ENCODE results near the gene KRT83. TPM values are rescaled to one million over a fixed set of nuclear protein-coding genes. Genes with fewer than 3 reads are reported as not detected.

KRT83 gene
- total and polyA plus RNA-seq, 8 donors, result not detected

DNA sequence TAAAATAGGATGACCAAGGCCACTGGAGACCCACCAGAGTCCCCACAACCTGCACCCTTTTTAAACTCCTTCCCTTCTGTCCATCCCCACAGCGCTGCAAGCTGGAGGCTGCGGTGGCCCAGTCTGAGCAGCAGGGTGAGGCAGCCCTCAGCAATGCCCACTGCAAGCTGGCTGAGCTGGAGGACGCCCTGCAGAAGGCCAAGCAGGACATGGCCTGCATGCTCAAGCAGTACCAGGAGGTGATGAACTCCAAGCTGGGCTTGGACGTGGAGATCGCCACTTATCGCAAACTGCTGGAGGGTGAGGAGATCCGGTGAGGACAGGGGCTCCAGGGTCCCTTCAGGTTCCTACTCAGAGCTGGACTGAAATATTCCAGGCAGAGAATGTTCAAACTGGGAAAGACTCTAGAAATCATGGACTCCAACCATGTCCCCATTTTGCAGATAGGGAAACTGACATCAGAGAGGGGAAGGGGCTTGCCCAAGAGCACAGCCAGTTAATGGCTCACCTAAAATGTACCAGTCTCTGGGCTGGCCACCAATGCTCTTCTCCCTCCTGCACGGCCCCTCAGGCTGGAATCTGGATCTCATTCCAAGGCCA lies 28.9 kb upstream of the KRT83 start:
- Histone ChIP-seq H3K27ac (no peak overlapping the region), H3K36me3 (no peaks in the 10 kb centered on the region), H3K4me3 (no peak overlapping the region), H3K4me1 (peaks cover 17 to 23% (median 19%) of the 10 kb centered on the region in 3 donors), H3K27me3 (no peaks in the 10 kb centered on the region), H3K9me3 (no peaks in the 10 kb centered on the region)
- WGBS, 2 donors, result 89 to 91% methylated on average over 8 of the region's 8 CpGs
- ATAC-seq (no peak), FAIRE-seq (no peak), DNase-seq (no peak)
- TF ChIP-seq, protein P1, sequence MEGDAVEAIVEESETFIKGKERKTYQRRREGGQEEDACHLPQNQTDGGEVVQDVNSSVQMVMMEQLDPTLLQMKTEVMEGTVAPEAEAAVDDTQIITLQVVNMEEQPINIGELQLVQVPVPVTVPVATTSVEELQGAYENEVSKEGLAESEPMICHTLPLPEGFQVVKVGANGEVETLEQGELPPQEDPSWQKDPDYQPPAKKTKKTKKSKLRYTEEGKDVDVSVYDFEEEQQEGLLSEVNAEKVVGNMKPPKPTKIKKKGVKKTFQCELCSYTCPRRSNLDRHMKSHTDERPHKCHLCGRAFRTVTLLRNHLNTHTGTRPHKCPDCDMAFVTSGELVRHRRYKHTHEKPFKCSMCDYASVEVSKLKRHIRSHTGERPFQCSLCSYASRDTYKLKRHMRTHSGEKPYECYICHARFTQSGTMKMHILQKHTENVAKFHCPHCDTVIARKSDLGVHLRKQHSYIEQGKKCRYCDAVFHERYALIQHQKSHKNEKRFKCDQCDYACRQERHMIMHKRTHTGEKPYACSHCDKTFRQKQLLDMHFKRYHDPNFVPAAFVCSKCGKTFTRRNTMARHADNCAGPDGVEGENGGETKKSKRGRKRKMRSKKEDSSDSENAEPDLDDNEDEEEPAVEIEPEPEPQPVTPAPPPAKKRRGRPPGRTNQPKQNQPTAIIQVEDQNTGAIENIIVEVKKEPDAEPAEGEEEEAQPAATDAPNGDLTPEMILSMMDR (IDR thresholded peaks at IDR 0.05), result no peak
- intact Hi-C loops (cut with DNase I), result no loop called here

DNA sequence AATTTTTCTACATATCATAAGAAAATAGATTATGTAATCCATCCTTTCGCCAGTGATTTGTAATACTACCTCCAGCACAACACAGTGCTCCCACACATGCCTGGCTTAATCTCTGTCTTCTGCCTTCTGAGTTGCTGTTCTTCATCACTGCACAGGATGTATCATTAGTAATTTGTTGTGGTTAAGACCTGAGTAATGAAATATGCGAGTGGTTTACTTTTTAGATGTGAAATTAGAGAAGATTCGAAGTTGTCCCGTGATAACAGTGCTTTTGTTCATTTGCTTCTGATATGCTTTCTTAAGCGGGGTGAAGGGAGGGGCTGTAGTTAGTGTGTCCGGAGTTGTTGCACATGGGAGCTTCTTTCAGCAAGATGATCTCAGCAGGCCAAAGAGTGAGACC lies 28.0 kb upstream of the KRT83 start:
- ATAC-seq, result no peak
- TF ChIP-seq, protein P1 (IDR thresholded peaks at IDR 0.05), result no peak
- H3K36me3 ChIP-seq, result no peaks in the 10 kb centered on the region
- H3K27me3 ChIP-seq, result no peaks in the 10 kb centered on the region
- no peak overlapping the region for H3K27ac ChIP-seq
- H3K4me3 ChIP-seq, result no peak overlapping the region
- no peaks in the 10 kb centered on the region for H3K9me3 ChIP-seq
- WGBS, 2 donors, result 76 to 79% methylated on average over 6 of the region's 6 CpGs
- no peak for FAIRE-seq
- intact Hi-C loops (cut with DNase I), result no loop called here
- DNase-seq, result no peak
- peaks cover 19 to 23% (median 22%) of the 10 kb centered on the region in 3 donors for H3K4me1 ChIP-seq

DNA sequence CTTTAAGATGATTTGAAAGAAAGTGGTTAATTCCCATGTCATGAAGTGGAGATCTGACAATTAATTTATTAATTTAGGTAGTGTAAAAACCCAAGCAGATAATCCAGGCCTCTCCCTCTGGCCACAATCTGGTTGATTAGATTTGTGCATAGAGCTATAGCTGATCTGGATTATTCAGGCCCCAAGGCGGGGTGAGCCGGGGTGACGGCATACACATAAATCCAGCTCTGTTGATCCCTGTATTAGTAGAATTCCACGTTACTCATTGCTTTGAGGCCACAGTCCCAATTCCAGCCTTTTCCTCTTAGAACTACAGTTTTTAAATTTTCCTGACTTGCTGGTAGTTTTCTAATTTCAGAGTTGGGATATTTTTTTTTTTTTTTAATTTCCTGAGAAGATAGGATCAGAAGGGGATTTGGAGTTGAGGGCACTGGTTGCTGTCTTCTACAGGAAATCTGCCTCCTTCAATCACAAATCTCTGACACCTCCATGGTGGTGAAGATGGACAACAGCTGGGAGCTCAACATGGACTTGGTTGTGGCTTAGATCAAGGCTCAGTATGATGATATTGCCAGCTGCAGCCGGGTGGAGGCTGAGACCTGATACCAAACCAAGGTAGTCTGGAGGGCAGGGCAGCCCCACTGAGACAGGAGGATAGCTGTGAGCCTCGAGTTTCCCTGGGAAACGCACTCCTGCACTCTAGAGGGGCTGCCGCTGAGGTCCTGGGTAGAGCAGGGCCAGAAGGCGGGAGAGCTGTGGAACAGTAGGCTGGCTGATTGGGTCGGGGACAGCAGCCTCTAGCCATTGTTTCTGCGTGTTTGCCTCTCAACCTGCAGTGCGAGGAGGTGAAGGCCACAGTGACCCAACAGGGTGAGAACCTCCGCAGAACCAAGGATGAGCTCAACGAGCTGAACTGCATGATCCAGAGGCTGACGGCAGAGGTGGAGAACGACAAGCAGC lies 26.6 kb upstream of the KRT83 start:
- Histone ChIP-seq H3K27me3 (no peaks in the 10 kb centered on the region), H3K4me1 (peaks cover 19 to 23% (median 22%) of the 10 kb centered on the region in 3 donors), H3K4me3 (no peak overlapping the region), H3K27ac (no peak overlapping the region), H3K36me3 (no peaks in the 10 kb centered on the region), H3K9me3 (no peaks in the 10 kb centered on the region)
- DNase-seq (no peak), FAIRE-seq (no peak), ATAC-seq (peak in 2 of 4 donors; percentile 11 to 24)
- WGBS, 2 donors, result 64 to 68% methylated on average over 16 of the region's 16 CpGs
- intact Hi-C loops (cut with DNase I), result no loop called here
- TF ChIP-seq, protein P1 (IDR thresholded peaks at IDR 0.05), result no peak

DNA sequence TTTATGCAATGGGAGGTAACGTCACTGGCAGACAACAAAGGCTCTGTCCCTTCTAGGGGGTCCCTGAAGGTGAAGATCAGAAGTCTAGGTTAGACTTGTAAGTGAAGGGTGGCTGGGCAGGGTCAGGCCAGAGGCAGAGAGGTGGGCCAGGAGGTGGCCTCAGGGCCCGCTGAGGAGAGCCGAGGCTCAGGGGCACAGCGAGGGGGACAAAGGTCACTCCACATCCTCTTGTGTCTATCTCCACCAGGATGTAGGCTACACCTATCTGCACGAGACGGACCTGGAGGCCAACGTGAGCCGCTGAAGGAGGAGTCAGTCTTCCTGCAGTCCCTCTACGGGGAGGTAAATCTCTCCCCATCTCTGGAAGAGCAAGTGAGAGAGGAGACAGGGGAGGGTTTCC lies 25.8 kb upstream of the KRT83 start:
- intact Hi-C loops (cut with DNase I), result no loop called here
- no peak for DNase-seq
- peak overlapping the region in 1 of 4 donors; percentile 7 for H3K27ac ChIP-seq
- H3K27me3 ChIP-seq, result no peaks in the 10 kb centered on the region
- H3K4me3 ChIP-seq, result no peak overlapping the region
- ATAC-seq, result no peak
- TF ChIP-seq, protein P1 (IDR thresholded peaks at IDR 0.05), result no peak
- peaks cover 19 to 23% (median 22%) of the 10 kb centered on the region in 3 donors for H3K4me1 ChIP-seq
- FAIRE-seq, result no peak
- no peaks in the 10 kb centered on the region for H3K36me3 ChIP-seq
- H3K9me3 ChIP-seq, result no peaks in the 10 kb centered on the region
- WGBS, 2 donors, result 80 to 84% methylated on average over 8 to 9 of the region's 9 CpGs
